OCI-LY1 (cell line): Measurements from ENCODE around the gene CTCFL.

Experiments used
- EZH2 ChIP-seq: fragments of 200-600 bp; sonication (generic), shearing (Covaris generic); IDR thresholded peaks from 2 replicates; pipeline ENCODE4 v1.8.0; 2017; ENCODE audit warnings: borderline replicate concordance, mixed run types, mild to moderate bottlenecking, antibody characterized with exemption, low read length, moderate library complexity, mixed read lengths
- TF ChIP-seq, protein P1 (sequence below): fragments of 200-600 bp; sonication (generic), shearing (Covaris generic); IDR thresholded peaks from 2 replicates; pipeline ENCODE4 v1.5.1; 2017; ENCODE audit warnings: mild to moderate bottlenecking, antibody characterized with exemption, low read length, moderate library complexity, mixed read lengths

DNA sequence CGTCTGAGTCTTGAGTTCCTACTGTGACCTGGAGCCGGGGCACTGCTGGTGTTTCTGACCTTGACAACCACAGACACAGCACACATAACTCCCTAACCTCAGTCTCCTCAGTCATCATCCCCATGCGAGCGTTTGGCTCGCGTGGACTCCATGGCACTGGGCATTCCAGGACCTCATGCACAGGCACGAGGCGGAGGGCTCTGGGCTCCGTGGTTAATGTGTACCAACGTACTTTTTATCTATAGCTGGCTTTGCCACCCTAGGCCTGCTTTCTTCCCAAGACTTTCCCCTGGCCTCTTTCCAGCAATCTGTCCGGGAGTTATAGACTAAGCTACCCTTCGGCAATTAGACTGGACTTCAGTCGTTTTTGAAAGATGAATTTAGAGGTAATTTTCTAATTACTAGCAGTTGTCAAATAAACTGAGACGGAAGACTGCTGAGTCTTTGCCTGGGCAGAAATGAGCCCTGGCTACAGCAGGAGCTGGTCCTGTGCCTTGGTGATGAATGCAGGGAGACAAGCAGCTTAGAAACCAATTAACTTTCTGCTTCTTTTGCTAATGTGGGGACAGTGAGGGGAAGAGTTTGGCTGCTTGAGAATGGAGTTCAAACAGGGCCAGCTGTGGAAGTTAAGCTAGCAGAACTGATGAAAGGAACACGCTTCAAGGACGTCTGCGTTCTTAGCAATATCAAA, 16.1 kb upstream of the CTCFL start:
- TF ChIP-seq, protein P1, sequence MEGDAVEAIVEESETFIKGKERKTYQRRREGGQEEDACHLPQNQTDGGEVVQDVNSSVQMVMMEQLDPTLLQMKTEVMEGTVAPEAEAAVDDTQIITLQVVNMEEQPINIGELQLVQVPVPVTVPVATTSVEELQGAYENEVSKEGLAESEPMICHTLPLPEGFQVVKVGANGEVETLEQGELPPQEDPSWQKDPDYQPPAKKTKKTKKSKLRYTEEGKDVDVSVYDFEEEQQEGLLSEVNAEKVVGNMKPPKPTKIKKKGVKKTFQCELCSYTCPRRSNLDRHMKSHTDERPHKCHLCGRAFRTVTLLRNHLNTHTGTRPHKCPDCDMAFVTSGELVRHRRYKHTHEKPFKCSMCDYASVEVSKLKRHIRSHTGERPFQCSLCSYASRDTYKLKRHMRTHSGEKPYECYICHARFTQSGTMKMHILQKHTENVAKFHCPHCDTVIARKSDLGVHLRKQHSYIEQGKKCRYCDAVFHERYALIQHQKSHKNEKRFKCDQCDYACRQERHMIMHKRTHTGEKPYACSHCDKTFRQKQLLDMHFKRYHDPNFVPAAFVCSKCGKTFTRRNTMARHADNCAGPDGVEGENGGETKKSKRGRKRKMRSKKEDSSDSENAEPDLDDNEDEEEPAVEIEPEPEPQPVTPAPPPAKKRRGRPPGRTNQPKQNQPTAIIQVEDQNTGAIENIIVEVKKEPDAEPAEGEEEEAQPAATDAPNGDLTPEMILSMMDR = no peak
- no peak for TF ChIP-seq EZH2
